DOHH2 (cell line): ENCODE data around the gene MAD2L1.

Experiments used
- H3F3A ChIP-seq: fragments of 200-600 bp; sonication (generic), shearing (Covaris generic); 2 replicates; pipeline ENCODE4 v1.6.0; 2016; ENCODE audit warnings: antibody characterized with exemption, mild to moderate bottlenecking; ENCODE audit not compliant: control insufficient read depth, insufficient read depth
- H3K27ac ChIP-seq: fragments of 200-600 bp; sonication (generic); 2 replicates; pipeline ENCODE4 v1.5.1; 2014; ENCODE audit warnings: low read depth, mild to moderate bottlenecking, low read length, moderate library complexity
- H3K27me3 ChIP-seq: fragments of 200-600 bp; sonication (generic); 2 replicates; pipeline ENCODE4 v1.6.1; 2014; ENCODE audit warnings: mild to moderate bottlenecking, low read length, mixed read lengths; ENCODE audit not compliant: control insufficient read depth
- H3K36me3 ChIP-seq: fragments of 200-600 bp; sonication (generic); 2 replicates; pipeline ENCODE4 v1.6.1; 2014; ENCODE audit warnings: mild to moderate bottlenecking, low read length, moderate library complexity, mixed read lengths; ENCODE audit not compliant: control insufficient read depth
- H3K4me1 ChIP-seq: fragments of 200-600 bp; sonication (generic); 2 replicates; pipeline ENCODE4 v1.6.1; 2014; ENCODE audit warnings: mild to moderate bottlenecking, low read length, mixed read lengths; ENCODE audit not compliant: control insufficient read depth
- H3K4me2 ChIP-seq: fragments of 200-600 bp; sonication (generic); 2 replicates; pipeline ENCODE4 v1.6.0; 2014; ENCODE audit warnings: mild to moderate bottlenecking, low read length, moderate library complexity
- H3K4me3 ChIP-seq: fragments of 200-600 bp; sonication (generic); 2 replicates; pipeline ENCODE4 v1.5.1; 2014; ENCODE audit warnings: mild to moderate bottlenecking, low read length, mixed read lengths
- H3K79me2 ChIP-seq: fragments of 200-600 bp; sonication (generic); 2 replicates; pipeline ENCODE4 v1.6.1; 2014; ENCODE audit warnings: mild to moderate bottlenecking, low read length, mixed read lengths; ENCODE audit not compliant: control insufficient read depth
- H3K9me2 ChIP-seq: fragments of 200-600 bp; sonication (generic); replicated peaks from 2 replicates; pipeline ENCODE4 v1.6.1; 2014; ENCODE audit warnings: mild to moderate bottlenecking, low read length, mixed read lengths; ENCODE audit not compliant: control insufficient read depth
- H3K9me3 ChIP-seq: fragments of 200-600 bp; sonication (generic); 2 replicates; pipeline ENCODE4 v1.6.1; 2014; ENCODE audit warnings: antibody characterized with exemption, low read length, mixed read lengths; ENCODE audit not compliant: control insufficient read depth, insufficient read depth
- H4K20me1 ChIP-seq: fragments of 200-600 bp; sonication (generic); 2 replicates; pipeline ENCODE4 v1.6.0; 2014; ENCODE audit warnings: low read depth, mild to moderate bottlenecking, antibody characterized with exemption, low read length, moderate library complexity; ENCODE audit not compliant: control insufficient read depth, insufficient read depth
- CTCF ChIP-seq: fragments of 200-600 bp; sonication (generic); IDR thresholded peaks from one replicate; pipeline ENCODE4 v1.5.1; 2014; ENCODE audit warnings: antibody characterized with exemption, mild to moderate bottlenecking, low read depth, low read length; ENCODE audit not compliant: poor library complexity, severe bottlenecking
- EZH2phosphoT487 ChIP-seq: fragments of 200-600 bp; sonication (generic); IDR thresholded peaks from 2 replicates; pipeline ENCODE4 v1.6.1; 2017; ENCODE audit warnings: borderline replicate concordance, mild to moderate bottlenecking, antibody characterized with exemption, low read length, moderate library complexity, mixed read lengths

Gene MAD2L1

GRCh38 chr4:120066517-120067340, at the start of gene MAD2L1:
MAD2L1 (minus strand) TSS chr4:120066848; CDS start chr4:120066734, 114 bp downstream.
- peaks cover 14% of the 10 kb centered on the region for H4K20me1 ChIP-seq
- H3K27me3 ChIP-seq, result no peaks in the 10 kb centered on the region
- H3F3A ChIP-seq, result peaks cover 4% of the 10 kb centered on the region
- H3K4me3 ChIP-seq, result peak within 1 kb of the TSS; percentile 82
- H3K79me2 ChIP-seq, result peaks cover 76% of the 10 kb centered on the region
- H3K27ac ChIP-seq, result peak within 1 kb of the TSS; percentile 88
- no peaks in the 10 kb centered on the region for H3K9me2 ChIP-seq
- H3K9me3 ChIP-seq, result no peaks in the 10 kb centered on the region
- peaks cover 62% of the 10 kb centered on the region for H3K4me1 ChIP-seq
- no peak for TF ChIP-seq CTCF
- no peak for TF ChIP-seq EZH2phosphoT487
- H3K36me3 ChIP-seq, result peaks cover 47% of the 10 kb centered on the region
- peak within 1 kb of the TSS; percentile 89 for H3K4me2 ChIP-seq

GRCh38 chr4:120111745-120112144, 45.1 kb upstream of the MAD2L1 start:
- Histone ChIP-seq H3K4me1 (no peaks in the 10 kb centered on the region), H3F3A (no peaks in the 10 kb centered on the region), H3K27ac (no peak overlapping the region), H4K20me1 (no peaks in the 10 kb centered on the region), H3K4me2 (no peak overlapping the region), H3K9me2 (no peaks in the 10 kb centered on the region), H3K27me3 (no peaks in the 10 kb centered on the region), H3K9me3 (no peaks in the 10 kb centered on the region), H3K4me3 (no peak overlapping the region), H3K79me2 (no peaks in the 10 kb centered on the region), H3K36me3 (no peaks in the 10 kb centered on the region)
- no peak for TF ChIP-seq EZH2phosphoT487
- no peak for TF ChIP-seq CTCF

GRCh38 chr4:120109406-120109805, 42.8 kb upstream of the MAD2L1 start:
- H3K4me3 ChIP-seq, result no peak overlapping the region
- no peak overlapping the region for H3K27ac ChIP-seq
- no peaks in the 10 kb centered on the region for H3K79me2 ChIP-seq
- no peaks in the 10 kb centered on the region for H3K9me3 ChIP-seq
- no peaks in the 10 kb centered on the region for H3K4me1 ChIP-seq
- H3F3A ChIP-seq, result no peaks in the 10 kb centered on the region
- H4K20me1 ChIP-seq, result no peaks in the 10 kb centered on the region
- no peaks in the 10 kb centered on the region for H3K27me3 ChIP-seq
- H3K4me2 ChIP-seq, result no peak overlapping the region
- H3K36me3 ChIP-seq, result no peaks in the 10 kb centered on the region
- TF ChIP-seq EZH2phosphoT487 (no peak), CTCF (no peak)
- no peaks in the 10 kb centered on the region for H3K9me2 ChIP-seq
